Small intestine (tissue), 7 donors: Measurements from ENCODE around the gene A2M. TPM values are rescaled to one million over a fixed set of nuclear protein-coding genes. Genes with fewer than 3 reads are reported as not detected.

Source experiments
- DNase-seq, 2 donors: peaks; one replicate each; pipeline versions ENCODE4 v3.0.0 to v3.0.0-alpha.2; 2013
- FAIRE-seq: peaks from 2 replicates; lab custom pipeline; 2012; peaks lifted over from hg19 to GRCh38; lab: Jason Lieb, UNC
- H3K27ac ChIP-seq, 3 donors: one replicate each; pipeline ENCODE4 v1.5.1; 2013; ENCODE audit warnings: low read length in 2 of 3, mild to moderate bottlenecking in 2 of 3, control low read depth in 1 of 3, inconsistent platforms in 1 of 3, low read depth in 1 of 3, moderate library complexity in 1 of 3
- H3K27me3 ChIP-seq, 3 donors: one replicate each; pipeline ENCODE4 v1.6.1; 2013; ENCODE audit warnings: low read length in 3 of 3, inconsistent platforms in 1 of 3; ENCODE audit not compliant: control insufficient read depth in 3 of 3, insufficient read depth in 3 of 3
- H3K36me3 ChIP-seq, 3 donors: one replicate each; pipeline ENCODE4 v1.6.1; 2013; ENCODE audit warnings: low read length in 3 of 3, inconsistent platforms in 1 of 3, low read depth in 1 of 3, mild to moderate bottlenecking in 1 of 3, moderate library complexity in 1 of 3; ENCODE audit not compliant: control insufficient read depth in 3 of 3, insufficient read depth in 2 of 3
- H3K4me1 ChIP-seq, 3 donors: one replicate each; pipeline ENCODE4 v1.6.1; 2013; ENCODE audit warnings: low read length in 2 of 3, inconsistent platforms in 1 of 3, low read depth in 1 of 3, mild to moderate bottlenecking in 1 of 3, moderate library complexity in 1 of 3; ENCODE audit not compliant: control insufficient read depth in 3 of 3, insufficient read depth in 2 of 3
- H3K4me3 ChIP-seq, 3 donors: one replicate each; pipeline ENCODE4 v1.5.1; 2013; ENCODE audit warnings: low read length in 3 of 3, control low read depth in 1 of 3, inconsistent platforms in 1 of 3, low read depth in 1 of 3, mild to moderate bottlenecking in 1 of 3, moderate library complexity in 1 of 3
- H3K9me3 ChIP-seq, 2 donors: one replicate each; pipeline ENCODE4 v1.6.1; 2013; ENCODE audit warnings: low read depth in 1 of 2, low read length in 1 of 2; ENCODE audit not compliant: control insufficient read depth in 2 of 2, insufficient read depth in 1 of 2
- WGBS, 3 donors: extraction: QIAGEN DNeasy Blood & Tissue Kit; methylation state at CpG; one replicate each; pipeline ENCODE4 v1.1.7; 2013; 5-methylcytosine and 5-hydroxymethylcytosine counted together
- polyA plus RNA-seq, 4 donors: library from polyadenylated mRNA; stranded (reverse) in 3 of 4; unstranded in 1 of 4; fragments of 200-250 nt in 3 of 4; fragments of 120-200 nt in 1 of 4; gene quantifications; one replicate each; pipeline versions ENCODE4 v1.2.1 to v1.2.3, GENCODE V29; 2013
- donor health status: healthy with polysubstance abuse.
- donor health status: control.
- donor health status: control.
- donor health status: Bipolar disorder and iron deficiency.
- donor health status: healthy.

The A2M gene
- polyA plus RNA-seq, 4 donors: 4.7 to 93.5 (median 42.1) TPM

GRCh38 chr12:9040484-9041186 is 75.1 kb downstream of the A2M start:
- 62 to 81% (median 62%) methylated on average over 5 of the region's 5 CpGs for WGBS, 3 donors
- no peak for FAIRE-seq

GRCh38 chr12:9039397-9039977 is 76.2 kb downstream of the A2M start:
- Histone ChIP-seq H3K27me3 (no peaks in the 10 kb centered on the region), H3K36me3 (no peaks in the 10 kb centered on the region), H3K27ac (no peak overlapping the region), H3K4me1 (no peaks in the 10 kb centered on the region), H3K4me3 (no peak overlapping the region), H3K9me3 (no peaks in the 10 kb centered on the region)
- DNase-seq (peak; percentile 54 to 67), FAIRE-seq (peak; percentile 78)
- 8 to 12% (median 9%) methylated on average over 3 of the region's 3 CpGs for WGBS, 3 donors

More at GRCh38 chr12:9040484-9041186, 75.1 kb downstream of the A2M start:
- H3K9me3 ChIP-seq: no peaks in the 10 kb centered on the region
- no peak overlapping the region for H3K4me3 ChIP-seq
- DNase-seq: no peak
- H3K36me3 ChIP-seq: no peaks in the 10 kb centered on the region
- no peaks in the 10 kb centered on the region for H3K27me3 ChIP-seq
- no peak overlapping the region for H3K27ac ChIP-seq
- no peaks in the 10 kb centered on the region for H3K4me1 ChIP-seq

- H3K36me3 ChIP-seq: no peaks in the 10 kb centered on the region
- FAIRE-seq: no peak
- no peak for DNase-seq
- H3K9me3 ChIP-seq: no peaks in the 10 kb centered on the region
- H3K4me3 ChIP-seq: no peak overlapping the region
- no peak overlapping the region for H3K27ac ChIP-seq
- 74 to 79% (median 76%) methylated on average over 3 of the region's 3 CpGs for WGBS, 3 donors
- no peaks in the 10 kb centered on the region for H3K27me3 ChIP-seq
- H3K4me1 ChIP-seq: no peaks in the 10 kb centered on the region
Measured at GRCh38 chr12:9037431-9037830, 78.3 kb downstream of the A2M start.

GRCh38 chr12:9036227-9036626 is 79.5 kb downstream of the A2M start:
- Histone ChIP-seq H3K4me3 (no peak overlapping the region), H3K27me3 (no peaks in the 10 kb centered on the region), H3K27ac (no peak overlapping the region), H3K36me3 (no peaks in the 10 kb centered on the region), H3K9me3 (no peaks in the 10 kb centered on the region), H3K4me1 (no peaks in the 10 kb centered on the region)
- FAIRE-seq: no peak
- DNase-seq: no peak
- WGBS, 3 donors: 80 to 88% (median 80%) methylated on average over 6 of the region's 6 CpGs

- Histone ChIP-seq H3K4me3 (no peak overlapping the region), H3K27ac (no peak overlapping the region), H3K27me3 (no peaks in the 10 kb centered on the region), H3K4me1 (no peaks in the 10 kb centered on the region), H3K9me3 (no peaks in the 10 kb centered on the region), H3K36me3 (no peaks in the 10 kb centered on the region)
- 94 to 96% (median 94%) methylated on average over 6 of the region's 6 CpGs for whole genome bisulfite sequencing, 3 donors
- no peak for DNase-seq
- FAIRE-seq: no peak
Measured at GRCh38 chr12:9034095-9034494, 81.6 kb downstream of the A2M start.

- H3K27ac ChIP-seq: no peak overlapping the region
- H3K36me3 ChIP-seq: no peaks in the 10 kb centered on the region
- DNase-seq (no peak), FAIRE-seq (no peak)
- no peaks in the 10 kb centered on the region for H3K4me1 ChIP-seq
- no peaks in the 10 kb centered on the region for H3K9me3 ChIP-seq
- 94 to 100% (median 100%) methylated on average over 2 of the region's 2 CpGs for WGBS, 3 donors
- H3K27me3 ChIP-seq: no peaks in the 10 kb centered on the region
- H3K4me3 ChIP-seq: no peak overlapping the region
Measured at GRCh38 chr12:9033265-9033887, 82.3 kb downstream of the A2M start.

GRCh38 chr12:9032202-9032964 is 83.3 kb downstream of the A2M start:
- WGBS, 3 donors: 73 to 83% (median 76%) methylated on average over 5 of the region's 5 CpGs
- no peak for FAIRE-seq
- DNase-seq: no peak
- Histone ChIP-seq H3K27ac (no peak overlapping the region), H3K9me3 (no peaks in the 10 kb centered on the region), H3K4me1 (no peaks in the 10 kb centered on the region), H3K36me3 (no peaks in the 10 kb centered on the region), H3K4me3 (no peak overlapping the region), H3K27me3 (no peaks in the 10 kb centered on the region)

- no peak overlapping the region for H3K27ac ChIP-seq
- H3K27me3 ChIP-seq: no peaks in the 10 kb centered on the region
- no peaks in the 10 kb centered on the region for H3K36me3 ChIP-seq
- no peaks in the 10 kb centered on the region for H3K9me3 ChIP-seq
- no peak overlapping the region for H3K4me3 ChIP-seq
- FAIRE-seq (no peak), DNase-seq (no peak)
- WGBS, 3 donors: 57 to 61% (median 59%) methylated on average over 2 of the region's 2 CpGs
- no peaks in the 10 kb centered on the region for H3K4me1 ChIP-seq
Measured at GRCh38 chr12:9030776-9031175, 84.9 kb downstream of the A2M start.
